Thyroid gland (tissue), 4 donors: Measurements from ENCODE around the gene STK36.

ENCODE experiments used
- POLR2A ChIP-seq, 2 donors: fragments of 450-650 bp; IDR thresholded peaks; one replicate each; pipeline ENCODE4 v1.6.1; 2017; ENCODE audit warnings: antibody characterized with exemption in 2 of 2, mild to moderate bottlenecking in 2 of 2, moderate library complexity in 1 of 2
- TF ChIP-seq, protein P1 (sequence below), 6 experiments: fragments of 200-600 bp in 3 of 6; fragments of 450-650 bp in 3 of 6; sonication (generic) in 3 of 6; IDR thresholded peaks; one replicate each; pipeline ENCODE4 v1.5.1; 2016 to 2019; ENCODE audit warnings: antibody characterized with exemption in 6 of 6, mild to moderate bottlenecking in 2 of 6, inconsistent platforms in 1 of 6, moderate library complexity in 1 of 6

DNA sequence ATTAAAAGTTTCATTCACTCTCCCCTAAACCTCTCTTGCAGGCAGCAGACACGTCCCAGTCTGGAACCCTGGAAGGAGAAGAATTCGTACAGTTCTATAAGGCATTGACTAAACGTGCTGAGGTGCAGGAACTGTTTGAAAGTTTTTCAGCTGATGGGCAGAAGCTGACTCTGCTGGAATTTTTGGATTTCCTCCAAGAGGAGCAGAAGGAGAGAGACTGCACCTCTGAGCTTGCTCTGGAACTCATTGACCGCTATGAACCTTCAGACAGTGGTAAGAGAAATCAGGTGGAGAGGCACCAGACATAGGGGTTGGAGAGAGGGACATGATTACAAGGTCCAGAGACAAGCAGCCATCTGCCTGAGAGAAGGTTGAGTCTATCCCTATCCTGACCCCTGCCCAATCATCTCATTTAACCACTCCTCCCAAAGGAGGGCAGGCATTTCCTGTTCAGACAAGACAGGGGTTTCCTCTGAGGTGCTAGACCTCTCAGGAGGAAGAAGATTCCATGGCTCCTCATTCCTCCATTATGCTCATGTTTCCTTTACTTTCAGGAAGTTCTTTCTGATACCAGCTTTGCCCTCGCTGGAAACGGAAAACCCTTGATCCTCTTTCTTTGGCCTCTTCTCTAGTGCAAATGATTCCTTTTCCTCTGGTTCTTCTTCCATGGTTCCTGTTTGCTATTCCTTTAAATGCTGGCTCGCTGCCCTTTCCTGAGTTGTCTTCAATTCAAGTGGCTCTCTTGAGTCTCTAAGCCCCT is 49.1 kb upstream of the STK36 start:
- no peak for TF ChIP-seq POLR2A (IDR thresholded peaks at IDR 0.05)
- TF ChIP-seq, protein P1, sequence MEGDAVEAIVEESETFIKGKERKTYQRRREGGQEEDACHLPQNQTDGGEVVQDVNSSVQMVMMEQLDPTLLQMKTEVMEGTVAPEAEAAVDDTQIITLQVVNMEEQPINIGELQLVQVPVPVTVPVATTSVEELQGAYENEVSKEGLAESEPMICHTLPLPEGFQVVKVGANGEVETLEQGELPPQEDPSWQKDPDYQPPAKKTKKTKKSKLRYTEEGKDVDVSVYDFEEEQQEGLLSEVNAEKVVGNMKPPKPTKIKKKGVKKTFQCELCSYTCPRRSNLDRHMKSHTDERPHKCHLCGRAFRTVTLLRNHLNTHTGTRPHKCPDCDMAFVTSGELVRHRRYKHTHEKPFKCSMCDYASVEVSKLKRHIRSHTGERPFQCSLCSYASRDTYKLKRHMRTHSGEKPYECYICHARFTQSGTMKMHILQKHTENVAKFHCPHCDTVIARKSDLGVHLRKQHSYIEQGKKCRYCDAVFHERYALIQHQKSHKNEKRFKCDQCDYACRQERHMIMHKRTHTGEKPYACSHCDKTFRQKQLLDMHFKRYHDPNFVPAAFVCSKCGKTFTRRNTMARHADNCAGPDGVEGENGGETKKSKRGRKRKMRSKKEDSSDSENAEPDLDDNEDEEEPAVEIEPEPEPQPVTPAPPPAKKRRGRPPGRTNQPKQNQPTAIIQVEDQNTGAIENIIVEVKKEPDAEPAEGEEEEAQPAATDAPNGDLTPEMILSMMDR (IDR thresholded peaks at IDR 0.05): no peak
